ENCODE results near the gene CCDC69.

DNA sequence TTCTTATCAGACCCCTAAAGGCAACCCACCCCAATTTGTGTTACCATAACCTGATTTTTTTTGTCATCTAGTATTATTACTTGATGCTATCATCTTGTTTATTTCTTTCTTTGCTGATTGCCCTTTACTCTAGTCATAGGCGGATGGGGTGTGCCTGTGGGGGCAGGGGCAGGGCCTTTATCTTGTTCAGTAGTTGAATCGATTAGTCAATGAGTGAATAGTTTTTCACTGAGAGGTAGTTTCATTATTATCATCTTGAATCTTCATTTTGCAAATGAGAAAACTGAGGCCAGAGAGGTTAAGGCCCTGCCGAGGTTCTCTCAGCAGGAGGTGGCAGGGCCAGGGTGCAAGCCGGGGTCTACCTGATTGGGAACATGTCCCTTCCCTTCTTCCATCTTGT, 19.7 kb upstream of the CCDC69 start:
- TF ChIP-seq, protein P1, sequence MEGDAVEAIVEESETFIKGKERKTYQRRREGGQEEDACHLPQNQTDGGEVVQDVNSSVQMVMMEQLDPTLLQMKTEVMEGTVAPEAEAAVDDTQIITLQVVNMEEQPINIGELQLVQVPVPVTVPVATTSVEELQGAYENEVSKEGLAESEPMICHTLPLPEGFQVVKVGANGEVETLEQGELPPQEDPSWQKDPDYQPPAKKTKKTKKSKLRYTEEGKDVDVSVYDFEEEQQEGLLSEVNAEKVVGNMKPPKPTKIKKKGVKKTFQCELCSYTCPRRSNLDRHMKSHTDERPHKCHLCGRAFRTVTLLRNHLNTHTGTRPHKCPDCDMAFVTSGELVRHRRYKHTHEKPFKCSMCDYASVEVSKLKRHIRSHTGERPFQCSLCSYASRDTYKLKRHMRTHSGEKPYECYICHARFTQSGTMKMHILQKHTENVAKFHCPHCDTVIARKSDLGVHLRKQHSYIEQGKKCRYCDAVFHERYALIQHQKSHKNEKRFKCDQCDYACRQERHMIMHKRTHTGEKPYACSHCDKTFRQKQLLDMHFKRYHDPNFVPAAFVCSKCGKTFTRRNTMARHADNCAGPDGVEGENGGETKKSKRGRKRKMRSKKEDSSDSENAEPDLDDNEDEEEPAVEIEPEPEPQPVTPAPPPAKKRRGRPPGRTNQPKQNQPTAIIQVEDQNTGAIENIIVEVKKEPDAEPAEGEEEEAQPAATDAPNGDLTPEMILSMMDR (IDR thresholded peaks at IDR 0.05 in 4 of 5, conservative IDR thresholded peaks at IDR 0.05 in 1 of 5): no peak
- TF ChIP-seq POLR2A (IDR thresholded peaks at IDR 0.05): no peak

All from gastrocnemius medialis (tissue), 4 donors.